ENCODE data around the gene PGLYRP3.

Gene PGLYRP3

GRCh38 chr1:153313288-153313687, 536 bp upstream of the PGLYRP3 start:
- DNase-seq (ENCODE audit: low read depth), result no peak

- no peak for DNase-seq (ENCODE audit: low read depth)
Measured at GRCh38 chr1:153310526-153310925, 2.2 kb downstream of the PGLYRP3 start.

GRCh38 chr1:153309441-153309840, 3.3 kb downstream of the PGLYRP3 start:
- DNase-seq (ENCODE audit: low read depth), result no peak

GRCh38 chr1:153308540-153308939, 4.2 kb downstream of the PGLYRP3 start:
- DNase-seq (ENCODE audit: low read depth), result no peak

GRCh38 chr1:153307221-153307600, 5.5 kb downstream of the PGLYRP3 start:
- DNase-seq (ENCODE audit: low read depth), result no peak

GRCh38 chr1:153306303-153307220, 6.2 kb downstream of the PGLYRP3 start:
- DNase-seq (ENCODE audit: low read depth), result no peak

GRCh38 chr1:153305682-153306081, 7.1 kb downstream of the PGLYRP3 start:
- no peak for DNase-seq (ENCODE audit: low read depth)

- no peak for DNase-seq (ENCODE audit: low read depth)
Measured at GRCh38 chr1:153302308-153302707, 10.4 kb downstream of the PGLYRP3 start.

GRCh38 chr1:153293851-153294250, 18.9 kb downstream of the PGLYRP3 start:
- DNase-seq (ENCODE audit: low read depth), result no peak

GRCh38 chr1:153293480-153293775, 19.3 kb downstream of the PGLYRP3 start:
- DNase-seq (ENCODE audit: low read depth), result no peak

- no peak for DNase-seq (ENCODE audit: low read depth)
Measured at GRCh38 chr1:153292740-153293479, 19.8 kb downstream of the PGLYRP3 start.

- no peak for DNase-seq (ENCODE audit: low read depth)
Measured at GRCh38 chr1:153292185-153292584, 20.6 kb downstream of the PGLYRP3 start.

- DNase-seq (ENCODE audit: low read depth), result no peak
Measured at GRCh38 chr1:153291514-153291913, 21.2 kb downstream of the PGLYRP3 start.

- no peak for DNase-seq (ENCODE audit: low read depth)
Measured at GRCh38 chr1:153288634-153289275, 24.0 kb downstream of the PGLYRP3 start.

- no peak for DNase-seq (ENCODE audit: low read depth)
Measured at GRCh38 chr1:153277852-153278251, 34.9 kb downstream of the PGLYRP3 start.

GRCh38 chr1:153272186-153272585, 40.6 kb downstream of the PGLYRP3 start:
- DNase-seq (ENCODE audit: low read depth), result no peak

GRCh38 chr1:153271711-153272110, 41.0 kb downstream of the PGLYRP3 start:
- DNase-seq (ENCODE audit: low read depth), result no peak

- DNase-seq (ENCODE audit: low read depth), result no peak
Measured at GRCh38 chr1:153265457-153265856, 47.3 kb downstream of the PGLYRP3 start.

- DNase-seq (ENCODE audit: low read depth), result no peak
Measured at GRCh38 chr1:153262462-153263157, 50.1 kb downstream of the PGLYRP3 start.

GRCh38 chr1:153262070-153262366, 50.7 kb downstream of the PGLYRP3 start:
- DNase-seq (ENCODE audit: low read depth), result no peak

- no peak for DNase-seq (ENCODE audit: low read depth)
Measured at GRCh38 chr1:153261281-153262069, 51.3 kb downstream of the PGLYRP3 start.
